ENCODE results near the gene OPRD1. TPM values are rescaled to one million over a fixed set of nuclear protein-coding genes. Genes with fewer than 3 reads are reported as not detected.

Gene OPRD1
- polyA plus RNA-seq, 1 donor = 1.5 TPM

Other genes with a start within 250 kb of the OPRD1 start
- gene RAB42, start 219.9 kb upstream of the OPRD1 start, polyA plus RNA-seq = 37.1 TPM
- gene TAF12, start 169.1 kb upstream of the OPRD1 start, polyA plus RNA-seq = 27.5 TPM
- not detected for gene RNU11, start 163.6 kb upstream of the OPRD1 start, polyA plus RNA-seq
- gene GMEB1, start 143.4 kb upstream of the OPRD1 start, polyA plus RNA-seq = 11.6 TPM
- gene YTHDF2, start 75.2 kb upstream of the OPRD1 start, polyA plus RNA-seq = 59.4 TPM
- 54.0 TPM for gene EPB41, start 102.4 kb downstream of the OPRD1 start, polyA plus RNA-seq